Neural cell (in vitro differentiated cells): ENCODE measurements around the gene FECH.

Source experiments
- CTCF ChIP-seq: fragments of 450-650 bp; IDR thresholded peaks from 2 replicates; pipeline ENCODE4 v1.5.1; 2014; ENCODE audit warnings: antibody characterized with exemption, mild to moderate bottlenecking, moderate library complexity; ENCODE audit not compliant: poor library complexity, severe bottlenecking
- EP300 ChIP-seq: fragments of 450-650 bp; conservative IDR thresholded peaks from 2 replicates; pipeline ENCODE4 v1.6.1; 2014; ENCODE audit warnings: antibody characterized with exemption, mild to moderate bottlenecking, moderate library complexity; ENCODE audit not compliant: poor library complexity, severe bottlenecking
- POLR2AphosphoS5 ChIP-seq: IDR thresholded peaks from 2 replicates; pipeline ENCODE4 v1.6.1; 2012

GRCh38 chr18:57519668-57520424, 66.7 kb downstream of the FECH start:
- TF ChIP-seq EP300 (no peak), CTCF (no peak), POLR2AphosphoS5 (no peak)
